ENCODE data around the gene CERS1.
A peak's percentile ranks its signal among the peaks of the same experiment; 100 is the strongest.

CERS1 gene

GRCh38 chr19:18939922-18940768, 44.2 kb upstream of the CERS1 start:
- Histone ChIP-seq H3K4me3 (ENCODE audit: control insufficient read depth in 1 of 7, extremely low read depth in 1 of 7, insufficient read depth in 4 of 7, low read depth in 2 of 7, low read length in 6 of 7) (peak overlapping the region in 5 of 7 experiments; percentile 55 to 66 (median 59)), H3K27ac (ENCODE audit: insufficient read depth in 1 of 2, low read depth in 1 of 2, low read length in 2 of 2, poor library complexity in 1 of 2, severe bottlenecking in 2 of 2) (no peak overlapping the region), H3K36me3 (ENCODE audit: control insufficient read depth in 4 of 4, insufficient read depth in 4 of 4, low read length in 3 of 4) (no peaks in the 10 kb centered on the region), H3K4me1 (ENCODE audit: control extremely low read depth in 1 of 4, control insufficient read depth in 4 of 4, insufficient read depth in 4 of 4, low read length in 3 of 4) (peaks cover 0 to 15% (median 15%) of the 10 kb centered on the region in 4 experiments), H3K9me3 (ENCODE audit: control extremely low read depth in 1 of 5, control insufficient read depth in 4 of 5, insufficient read depth in 2 of 5, low read depth in 1 of 5, low read length in 4 of 5) (no peaks in the 10 kb centered on the region), H3K27me3 (replicated peaks in 2 of 5; ENCODE audit: control insufficient read depth in 4 of 5, insufficient read depth in 5 of 5, low read length in 4 of 5) (peaks cover 0 to 43% (median 14%) of the 10 kb centered on the region in 5 experiments)
- POLR2A ChIA-PET, result no interaction called here
- CTCF ChIA-PET, result interaction anchor here (1.5 kb wide), 1 partner anchor 8 kb away, joined by 5 read pairs; no protein-coding TSS in a partner anchor
- 2% methylated on average over 40 of the region's 47 CpGs for WGBS (ENCODE audit: insufficient coverage)
- no peak for DNase-seq

GRCh38 chr19:18939163-18939562, 43.2 kb upstream of the CERS1 start:
- Histone ChIP-seq H3K27me3 (replicated peaks in 2 of 5; ENCODE audit: control insufficient read depth in 4 of 5, insufficient read depth in 5 of 5, low read length in 4 of 5) (peaks cover 0 to 43% (median 14%) of the 10 kb centered on the region in 5 experiments), H3K27ac (ENCODE audit: insufficient read depth in 1 of 2, low read depth in 1 of 2, low read length in 2 of 2, poor library complexity in 1 of 2, severe bottlenecking in 2 of 2) (no peak overlapping the region), H3K36me3 (ENCODE audit: control insufficient read depth in 4 of 4, insufficient read depth in 4 of 4, low read length in 3 of 4) (no peaks in the 10 kb centered on the region), H3K4me1 (ENCODE audit: control extremely low read depth in 1 of 4, control insufficient read depth in 4 of 4, insufficient read depth in 4 of 4, low read length in 3 of 4) (peaks cover 0 to 15% (median 15%) of the 10 kb centered on the region in 4 experiments), H3K4me3 (ENCODE audit: control insufficient read depth in 1 of 7, extremely low read depth in 1 of 7, insufficient read depth in 4 of 7, low read depth in 2 of 7, low read length in 6 of 7) (no peak overlapping the region), H3K9me3 (ENCODE audit: control extremely low read depth in 1 of 5, control insufficient read depth in 4 of 5, insufficient read depth in 2 of 5, low read depth in 1 of 5, low read length in 4 of 5) (no peaks in the 10 kb centered on the region)
- CTCF ChIA-PET, result interaction anchor here (1.5 kb wide), 1 partner anchor 9 kb away, joined by 5 read pairs; no protein-coding TSS in a partner anchor
- DNase-seq, result no peak
- POLR2A ChIA-PET, result no interaction called here
- no CpG with 5 or more reads among the region's 3 CpGs for WGBS (ENCODE audit: insufficient coverage)

- CTCF ChIA-PET, result interaction anchor here (1.8 kb wide), 1 partner anchor 54 kb away, joined by 5 read pairs; no protein-coding TSS in a partner anchor
- DNase-seq, result no peak
- peaks cover 0 to 10% (median 7%) of the 10 kb centered on the region in 4 experiments for H3K4me1 ChIP-seq (ENCODE audit: control extremely low read depth in 1 of 4, control insufficient read depth in 4 of 4, insufficient read depth in 4 of 4, low read length in 3 of 4)
- H3K27ac ChIP-seq (ENCODE audit: insufficient read depth in 1 of 2, low read depth in 1 of 2, low read length in 2 of 2, poor library complexity in 1 of 2, severe bottlenecking in 2 of 2), result no peak overlapping the region
- H3K27me3 ChIP-seq (replicated peaks in 2 of 5; ENCODE audit: control insufficient read depth in 4 of 5, insufficient read depth in 5 of 5, low read length in 4 of 5), result peaks cover 0 to 20% (median 5%) of the 10 kb centered on the region in 5 experiments
- POLR2A ChIA-PET, result no interaction called here
- peak overlapping the region in 1 of 7 experiments; percentile 45 for H3K4me3 ChIP-seq (ENCODE audit: control insufficient read depth in 1 of 7, extremely low read depth in 1 of 7, insufficient read depth in 4 of 7, low read depth in 2 of 7, low read length in 6 of 7)
- H3K36me3 ChIP-seq (ENCODE audit: control insufficient read depth in 4 of 4, insufficient read depth in 4 of 4, low read length in 3 of 4), result peaks cover 0 to 7% (median 2%) of the 10 kb centered on the region in 4 experiments
- WGBS (ENCODE audit: insufficient coverage), result 73% methylated on average over 8 of the region's 13 CpGs
- no peaks in the 10 kb centered on the region for H3K9me3 ChIP-seq (ENCODE audit: control extremely low read depth in 1 of 5, control insufficient read depth in 4 of 5, insufficient read depth in 2 of 5, low read depth in 1 of 5, low read length in 4 of 5)
Measured at GRCh38 chr19:18933297-18933696, 37.3 kb upstream of the CERS1 start.

- peaks cover 0 to 16% (median 7%) of the 10 kb centered on the region in 4 experiments for H3K36me3 ChIP-seq (ENCODE audit: control insufficient read depth in 4 of 4, insufficient read depth in 4 of 4, low read length in 3 of 4)
- H3K4me3 ChIP-seq (ENCODE audit: control insufficient read depth in 1 of 7, extremely low read depth in 1 of 7, insufficient read depth in 4 of 7, low read depth in 2 of 7, low read length in 6 of 7), result peak overlapping the region in 6 of 7 experiments; percentile 23 to 72 (median 54)
- CTCF ChIA-PET, result interaction anchor here (1.8 kb wide), 1 partner anchor 55 kb away, joined by 5 read pairs; no protein-coding TSS in a partner anchor
- no peak overlapping the region for H3K27ac ChIP-seq (ENCODE audit: insufficient read depth in 1 of 2, low read depth in 1 of 2, low read length in 2 of 2, poor library complexity in 1 of 2, severe bottlenecking in 2 of 2)
- peak; percentile 70 to 85 (median 85) for DNase-seq
- POLR2A ChIA-PET, result interaction anchor here (0.6 to 2.2 kb wide), 2 partner anchors 13 to 15 kb away, joined by 3 to 4 read pairs; partner anchors contain the start of genes COPE and DDX49
- peaks cover 0 to 18% (median 5%) of the 10 kb centered on the region in 5 experiments for H3K27me3 ChIP-seq (replicated peaks in 2 of 5; ENCODE audit: control insufficient read depth in 4 of 5, insufficient read depth in 5 of 5, low read length in 4 of 5)
- no peaks in the 10 kb centered on the region for H3K9me3 ChIP-seq (ENCODE audit: control extremely low read depth in 1 of 5, control insufficient read depth in 4 of 5, insufficient read depth in 2 of 5, low read depth in 1 of 5, low read length in 4 of 5)
- WGBS (ENCODE audit: insufficient coverage), result 5% methylated on average over 31 of the region's 37 CpGs
- H3K4me1 ChIP-seq (ENCODE audit: control extremely low read depth in 1 of 4, control insufficient read depth in 4 of 4, insufficient read depth in 4 of 4, low read length in 3 of 4), result peaks cover 0 to 10% (median 7%) of the 10 kb centered on the region in 4 experiments
Measured at GRCh38 chr19:18932216-18932841, 36.4 kb upstream of the CERS1 start.

- WGBS (ENCODE audit: insufficient coverage), result 96% methylated on average over 22 of the region's 34 CpGs
- no peak overlapping the region for H3K4me3 ChIP-seq (ENCODE audit: control insufficient read depth in 1 of 7, extremely low read depth in 1 of 7, insufficient read depth in 4 of 7, low read depth in 2 of 7, low read length in 6 of 7)
Measured at GRCh38 chr19:18931316-18932162, 35.6 kb upstream of the CERS1 start.

GRCh38 chr19:18929311-18929710, 33.4 kb upstream of the CERS1 start:
- H3K36me3 ChIP-seq (ENCODE audit: control insufficient read depth in 4 of 4, insufficient read depth in 4 of 4, low read length in 3 of 4), result peaks cover 2 to 37% (median 21%) of the 10 kb centered on the region in 4 experiments
- no peak for DNase-seq
- POLR2A ChIA-PET, result no interaction called here
- WGBS (ENCODE audit: insufficient coverage), result 93% methylated on average over 19 of the region's 25 CpGs
- H3K9me3 ChIP-seq (ENCODE audit: control extremely low read depth in 1 of 5, control insufficient read depth in 4 of 5, insufficient read depth in 2 of 5, low read depth in 1 of 5, low read length in 4 of 5), result no peaks in the 10 kb centered on the region
- peaks cover 0 to 10% (median 7%) of the 10 kb centered on the region in 4 experiments for H3K4me1 ChIP-seq (ENCODE audit: control extremely low read depth in 1 of 4, control insufficient read depth in 4 of 4, insufficient read depth in 4 of 4, low read length in 3 of 4)
- no peak overlapping the region for H3K4me3 ChIP-seq (ENCODE audit: control insufficient read depth in 1 of 7, extremely low read depth in 1 of 7, insufficient read depth in 4 of 7, low read depth in 2 of 7, low read length in 6 of 7)
- H3K27ac ChIP-seq (ENCODE audit: insufficient read depth in 1 of 2, low read depth in 1 of 2, low read length in 2 of 2, poor library complexity in 1 of 2, severe bottlenecking in 2 of 2), result no peak overlapping the region
- peaks cover 0 to 18% (median 5%) of the 10 kb centered on the region in 5 experiments for H3K27me3 ChIP-seq (replicated peaks in 2 of 5; ENCODE audit: control insufficient read depth in 4 of 5, insufficient read depth in 5 of 5, low read length in 4 of 5)
- CTCF ChIA-PET, result interaction anchor here (0.9 to 1.1 kb wide), 2 partner anchors 10 to 58 kb away, joined by 3 to 4 read pairs; partner anchors contain the start of genes COPE and DDX49

More at GRCh38 chr19:18931316-18932162, 35.6 kb upstream of the CERS1 start:
- Histone ChIP-seq H3K27ac (ENCODE audit: insufficient read depth in 1 of 2, low read depth in 1 of 2, low read length in 2 of 2, poor library complexity in 1 of 2, severe bottlenecking in 2 of 2) (no peak overlapping the region), H3K9me3 (ENCODE audit: control extremely low read depth in 1 of 5, control insufficient read depth in 4 of 5, insufficient read depth in 2 of 5, low read depth in 1 of 5, low read length in 4 of 5) (no peaks in the 10 kb centered on the region), H3K4me1 (ENCODE audit: control extremely low read depth in 1 of 4, control insufficient read depth in 4 of 4, insufficient read depth in 4 of 4, low read length in 3 of 4) (peaks cover 0 to 10% (median 7%) of the 10 kb centered on the region in 4 experiments), H3K27me3 (replicated peaks in 2 of 5; ENCODE audit: control insufficient read depth in 4 of 5, insufficient read depth in 5 of 5, low read length in 4 of 5) (peaks cover 0 to 18% (median 5%) of the 10 kb centered on the region in 5 experiments), H3K36me3 (ENCODE audit: control insufficient read depth in 4 of 4, insufficient read depth in 4 of 4, low read length in 3 of 4) (peaks cover 0 to 20% (median 8%) of the 10 kb centered on the region in 4 experiments)
- ChIA-PET POLR2A (interaction anchor here (0.6 to 2.2 kb wide), 2 partner anchors 12 to 41 kb away, joined by 4 read pairs; partner anchors contain the start of genes COPE and DDX49), CTCF (interaction anchor here (1.0 kb wide), 1 partner anchor 12 kb away, joined by 3 read pairs; the partner anchor contains the start of genes COPE and DDX49)
- no peak for DNase-seq

Measured in common myeloid progenitor, CD34-positive (primary cell).